Adrenal gland (tissue), 12 donors: ENCODE results near the gene KCNMB2. TPM values are rescaled to one million over a fixed set of nuclear protein-coding genes. Genes with fewer than 3 reads are reported as not detected.

Source experiments
- DNase-seq, 7 donors: peaks; one replicate each; pipeline ENCODE4 v3.0.0-alpha.2; 2019 to 2020
- H3K27ac ChIP-seq, 5 donors: fragments of 200-600 bp; sonication (generic) in 4 of 5; 1 replicate in 3 of 5; 2 replicates in 2 of 5; pipeline versions ENCODE4 v1.5.1 to v1.8.0; 2016 to 2020; ENCODE audit warnings: mild to moderate bottlenecking in 1 of 5
- H3K27me3 ChIP-seq: fragments of 200-600 bp; 2 replicates; pipeline ENCODE4 v1.8.0; 2021
- H3K36me3 ChIP-seq, 2 donors: fragments of 200-600 bp; replicated peaks in 1 of 2; 1 replicate in 1 of 2; 2 replicates in 1 of 2; pipeline versions ENCODE4 v1.5.1 to v1.8.0; 2018 to 2022
- H3K4me1 ChIP-seq, 2 donors: fragments of 200-600 bp; replicated peaks in 1 of 2; 1 replicate in 1 of 2; 2 replicates in 1 of 2; pipeline versions ENCODE4 v1.5.1 to v1.8.0; 2018 to 2021
- H3K4me3 ChIP-seq, 4 donors: fragments of 200-600 bp; sonication (generic) in 3 of 4; one replicate each; pipeline ENCODE4 v1.5.1; 2016 to 2018
- H3K9me3 ChIP-seq, 3 donors: fragments of 200-600 bp; sonication (generic) in 1 of 3; replicated peaks in 1 of 3; 1 replicate in 2 of 3; 2 replicates in 1 of 3; pipeline versions ENCODE4 v1.5.1 to v1.8.0; 2016 to 2021
- POLR2A ChIP-seq, 2 donors: fragments of 450-650 bp; IDR thresholded peaks; one replicate each; pipeline ENCODE4 v1.6.1; 2017; ENCODE audit warnings: antibody characterized with exemption in 2 of 2, mild to moderate bottlenecking in 2 of 2, moderate library complexity in 1 of 2
- WGBS, 4 donors: extraction: QIAGEN DNeasy Blood & Tissue Kit in 2 of 4; methylation state at CpG; one replicate each; pipeline versions ENCODE4 v1.1.5 to v1.1.7; 2013 to 2017; 5-methylcytosine and 5-hydroxymethylcytosine counted together
- intact Hi-C, 2 donors: fragments of 100-400 bp; cut with DNase I; formaldehyde crosslinking; loops; one replicate each; pipeline versions ENCODE4 v1.14.1 to v1.15.0; 2022 to 2023
- polyA plus RNA-seq, 3 donors: library from polyadenylated mRNA; stranded (reverse); fragments of 200-250 nt in 2 of 3; fragments of 350-450 nt in 1 of 3; fragmentation: Illumina TruSeq in 1 of 3; extraction: RNeasy Lipid Tissue Mini Kit (QIAGEN cat#74804) in 1 of 3; gene quantifications; one replicate each; pipeline ENCODE4 v1.2.3, GENCODE V29; 2013 to 2014
- total RNA-seq, 9 donors: library from RNA; depleted of rRNA in 4 of 9; stranded (reverse); fragments of >200 nt in 4 of 9; fragments of 120-200 nt in 1 of 9; fragmentation: NEBNext Ultra II Directional in 1 of 9; extraction: Animal tissue kit (Norgen Biotek cat#: 25700) in 1 of 9; gene quantifications; one replicate each; pipeline versions ENCODE4 v1.1.0 to v1.2.4, GENCODE V29; 2013 to 2023
- TF ChIP-seq, protein P1 (sequence below), 6 experiments: fragments of 450-650 bp in 4 of 6; fragments of 200-600 bp in 2 of 6; sonication (generic) in 1 of 6; IDR thresholded peaks; 1 replicate in 5 of 6; 2 replicates in 1 of 6; pipeline versions ENCODE4 v1.5.1 to v1.8.0; 2016 to 2021; ENCODE audit warnings: antibody characterized with exemption in 6 of 6, mild to moderate bottlenecking in 2 of 6, moderate library complexity in 1 of 6
- donor health status: healthy with polysubstance abuse.
- donor health status: Bipolar disorder and iron deficiency.
- donor health status: DM: yes; HTN: yes; CAD: no.
- donor health status: DM: no; HTN: no; CAD: no.
- donor health status: DM: no; HTN: no; CAD: no.
- donor health status: DM: yes; HTN: yes; CAD: no.

Gene KCNMB2
- total and polyA plus RNA-seq, 12 donors: 0.58 to 8.6 (median 2.9) TPM; not detected in 3

DNA sequence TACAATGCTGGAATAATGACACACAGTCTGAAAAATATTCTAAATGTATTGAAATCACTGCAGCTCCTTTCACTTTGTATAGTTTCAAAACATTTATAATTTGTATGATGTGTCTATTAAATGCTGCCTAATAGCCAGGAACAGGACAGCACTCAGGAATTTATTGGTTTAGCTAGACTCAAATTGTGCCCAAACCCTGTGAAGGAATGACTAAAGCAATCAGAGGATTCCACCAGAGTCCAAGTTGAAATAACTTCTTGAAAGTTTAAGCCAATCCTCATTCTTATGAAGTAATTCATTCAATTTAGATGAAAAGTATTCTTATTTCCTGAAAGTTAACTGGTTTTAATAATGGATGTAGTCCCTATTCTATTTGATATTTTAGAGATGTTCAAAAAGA, 268.4 kb downstream of the KCNMB2 start:
- no peak for DNase-seq
- no peaks in the 10 kb centered on the region for H3K36me3 ChIP-seq
- no peaks in the 10 kb centered on the region for H3K27me3 ChIP-seq
- no peaks in the 10 kb centered on the region for H3K4me1 ChIP-seq
- intact Hi-C loops: no loop called here
- H3K4me3 ChIP-seq: no peak overlapping the region
- H3K9me3 ChIP-seq: no peaks in the 10 kb centered on the region
- H3K27ac ChIP-seq: no peak overlapping the region
- no peak for TF ChIP-seq POLR2A (IDR thresholded peaks at IDR 0.05)
- TF ChIP-seq, protein P1, sequence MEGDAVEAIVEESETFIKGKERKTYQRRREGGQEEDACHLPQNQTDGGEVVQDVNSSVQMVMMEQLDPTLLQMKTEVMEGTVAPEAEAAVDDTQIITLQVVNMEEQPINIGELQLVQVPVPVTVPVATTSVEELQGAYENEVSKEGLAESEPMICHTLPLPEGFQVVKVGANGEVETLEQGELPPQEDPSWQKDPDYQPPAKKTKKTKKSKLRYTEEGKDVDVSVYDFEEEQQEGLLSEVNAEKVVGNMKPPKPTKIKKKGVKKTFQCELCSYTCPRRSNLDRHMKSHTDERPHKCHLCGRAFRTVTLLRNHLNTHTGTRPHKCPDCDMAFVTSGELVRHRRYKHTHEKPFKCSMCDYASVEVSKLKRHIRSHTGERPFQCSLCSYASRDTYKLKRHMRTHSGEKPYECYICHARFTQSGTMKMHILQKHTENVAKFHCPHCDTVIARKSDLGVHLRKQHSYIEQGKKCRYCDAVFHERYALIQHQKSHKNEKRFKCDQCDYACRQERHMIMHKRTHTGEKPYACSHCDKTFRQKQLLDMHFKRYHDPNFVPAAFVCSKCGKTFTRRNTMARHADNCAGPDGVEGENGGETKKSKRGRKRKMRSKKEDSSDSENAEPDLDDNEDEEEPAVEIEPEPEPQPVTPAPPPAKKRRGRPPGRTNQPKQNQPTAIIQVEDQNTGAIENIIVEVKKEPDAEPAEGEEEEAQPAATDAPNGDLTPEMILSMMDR (IDR thresholded peaks at IDR 0.05): no peak

DNA sequence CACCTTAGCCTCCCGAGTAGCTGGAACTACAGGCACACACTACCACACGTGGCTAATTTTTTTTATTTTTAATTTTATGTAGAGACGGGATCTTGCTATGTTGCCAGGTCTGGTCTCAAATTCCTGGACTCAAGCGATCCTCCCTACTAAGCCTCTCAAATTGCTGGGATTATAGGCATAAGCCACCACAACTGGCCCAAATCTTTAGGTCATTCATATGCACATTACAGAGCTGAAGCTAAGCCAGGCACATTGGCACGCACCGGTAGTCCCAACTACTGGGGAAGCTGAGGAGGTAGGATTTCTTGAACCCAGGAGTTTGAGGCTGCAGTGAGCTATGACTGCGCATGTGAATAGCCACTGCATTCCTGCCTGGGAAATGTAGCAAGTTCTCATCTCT, 269.5 kb downstream of the KCNMB2 start:
- WGBS, 4 donors: 88 to 95% (median 91%) methylated on average over 5 to 7 of the region's 7 CpGs
- H3K9me3 ChIP-seq: no peaks in the 10 kb centered on the region

DNA sequence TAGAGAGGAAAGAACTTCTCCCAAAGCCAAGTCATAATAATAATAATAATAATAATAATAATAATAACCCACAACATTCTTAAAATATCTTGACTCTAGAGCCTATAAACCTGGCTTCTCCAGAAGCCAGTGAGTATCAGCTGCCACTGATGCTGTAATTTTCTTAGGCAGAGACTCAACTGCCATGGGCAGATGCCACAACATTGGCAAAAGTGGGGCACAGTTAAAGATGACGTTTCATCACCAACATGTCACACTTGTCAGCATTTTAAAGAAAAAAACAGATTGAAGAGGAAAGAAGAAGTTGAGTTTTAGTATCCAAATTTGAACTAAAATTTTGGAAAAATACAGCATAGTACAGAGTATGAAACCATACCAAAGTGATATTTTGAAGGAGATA, 270.4 kb downstream of the KCNMB2 start:
- no peak for DNase-seq
- no peak overlapping the region for H3K27ac ChIP-seq
- H3K27me3 ChIP-seq: no peaks in the 10 kb centered on the region
- TF ChIP-seq POLR2A (IDR thresholded peaks at IDR 0.05): no peak
- TF ChIP-seq, protein P1 (IDR thresholded peaks at IDR 0.05): no peak
- H3K4me3 ChIP-seq: no peak overlapping the region
- H3K4me1 ChIP-seq: no peaks in the 10 kb centered on the region
- no peaks in the 10 kb centered on the region for H3K36me3 ChIP-seq
- WGBS, 4 donors: 63 to 78% (median 75%) methylated on average over 1 of the region's 1 CpG
- intact Hi-C loops: no loop called here
- no peaks in the 10 kb centered on the region for H3K9me3 ChIP-seq

More for the DNA sequence above, 269.5 kb downstream of the KCNMB2 start:
- TF ChIP-seq, protein P1 (IDR thresholded peaks at IDR 0.05): no peak
- no peak for TF ChIP-seq POLR2A (IDR thresholded peaks at IDR 0.05)
- no peak overlapping the region for H3K4me3 ChIP-seq
- intact Hi-C loops: no loop called here
- H3K4me1 ChIP-seq: no peaks in the 10 kb centered on the region
- no peak for DNase-seq
- H3K27me3 ChIP-seq: no peaks in the 10 kb centered on the region
- H3K27ac ChIP-seq: no peak overlapping the region
- H3K36me3 ChIP-seq: no peaks in the 10 kb centered on the region

DNA sequence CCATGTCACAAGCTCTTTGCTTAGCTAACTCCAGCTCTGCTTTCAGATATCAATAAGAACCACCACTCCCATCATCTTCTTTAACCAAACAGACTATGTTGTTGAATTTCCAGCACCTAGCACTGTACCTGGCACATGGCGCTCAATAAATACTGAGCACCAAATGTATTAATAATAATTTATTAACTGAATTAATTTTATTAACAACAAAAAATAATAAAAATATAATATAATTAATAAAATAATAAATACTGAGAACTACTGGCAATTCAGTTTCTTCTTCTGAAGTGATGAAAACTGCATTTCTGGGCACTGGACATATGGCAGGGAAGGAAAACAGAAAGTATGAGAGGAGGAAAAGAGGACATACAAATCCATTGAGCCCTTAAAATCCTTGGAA, 271.5 kb downstream of the KCNMB2 start:
- intact Hi-C loops: no loop called here
- TF ChIP-seq, protein P1 (IDR thresholded peaks at IDR 0.05): no peak
- TF ChIP-seq POLR2A (IDR thresholded peaks at IDR 0.05): no peak
- Histone ChIP-seq H3K4me3 (no peak overlapping the region), H3K36me3 (no peaks in the 10 kb centered on the region), H3K9me3 (no peaks in the 10 kb centered on the region), H3K4me1 (no peaks in the 10 kb centered on the region), H3K27me3 (no peaks in the 10 kb centered on the region), H3K27ac (no peak overlapping the region)
- DNase-seq: no peak
- 83 to 100% (median 94%) methylated on average over 1 of the region's 1 CpG for WGBS, 4 donors
